K562 (cell line): ENCODE results near the gene SIMC1. TPM values are rescaled to one million over a fixed set of nuclear protein-coding genes. Genes with fewer than 3 reads are reported as not detected.

ENCODE experiments used
- CUX1 ChIP-seq: fragments of 200-800 bp; sonication (Bioruptor generic); IDR thresholded peaks from 2 replicates; pipeline ENCODE4 v1.6.1; 2016; ENCODE audit warnings: missing genetic modification characterization, missing compliant biosample characterization
- DLX4 ChIP-seq: fragments of 250-450 bp; sonication (Bioruptor Pico); IDR thresholded peaks from 2 replicates; pipeline ENCODE4 v1.6.1; 2021; ENCODE audit warnings: mild to moderate bottlenecking
- GTF2E2 ChIP-seq: fragments of 200-800 bp; sonication (Bioruptor generic); IDR thresholded peaks from 2 replicates; pipeline ENCODE4 v1.6.1; 2016; ENCODE audit warnings: missing genetic modification characterization, missing compliant biosample characterization
- HDAC6 ChIP-seq: IDR thresholded peaks from 2 replicates; pipeline ENCODE4 v1.6.1; 2012; ENCODE audit warnings: low read depth, mild to moderate bottlenecking, control low read depth, inconsistent platforms, low read length, moderate library complexity
- HDGF ChIP-seq: fragments of 450-650 bp; IDR thresholded peaks from 2 replicates; pipeline ENCODE4 v1.6.1; 2016
- HMG20A ChIP-seq: fragments of 450-650 bp; formaldehyde crosslinking; conservative IDR thresholded peaks from 2 replicates; pipeline ENCODE4 v1.4.0; 2020; ENCODE audit warnings: mild to moderate bottlenecking, mixed read lengths
- HSF4 ChIP-seq: fragments of 250-450 bp; sonication (Bioruptor Pico); IDR thresholded peaks from 2 replicates; pipeline ENCODE4 v2.1.2; 2022; ENCODE audit warnings: mild to moderate bottlenecking, moderate library complexity, borderline replicate concordance
- POU5F1 ChIP-seq: fragments of 150-350 bp; IDR thresholded peaks from 2 replicates; pipeline ENCODE4 v1.6.1; 2014; ENCODE audit warnings: borderline replicate concordance, low read length, low read depth, mild to moderate bottlenecking; ENCODE audit not compliant: partially characterized antibody
- SREBF1 ChIP-seq: fragments of 150-350 bp; IDR thresholded peaks from 2 replicates; pipeline ENCODE4 v1.6.1; 2014; ENCODE audit warnings: antibody characterized with exemption, low read depth, low read length, borderline replicate concordance
- STAT5B ChIP-seq: fragments of 250-450 bp; sonication (Bioruptor Pico); IDR thresholded peaks from 2 replicates; pipeline ENCODE4 v1.8.0; 2021; ENCODE audit warnings: mild to moderate bottlenecking, inconsistent platforms
- TBL1XR1 ChIP-seq, 2 experiments: IDR thresholded peaks; 2 replicates each; pipeline ENCODE4 v1.6.1; 2012; ENCODE audit warnings: improper control_type of control experiment in 2 of 2, low read length in 2 of 2, mild to moderate bottlenecking in 1 of 2
- ZBTB1 ChIP-seq: sonication (generic); formaldehyde crosslinking; IDR thresholded peaks from 2 replicates; pipeline ENCODE4 v1.8.1; 2023; ENCODE audit warnings: missing genetic modification reagents, low read depth, mild to moderate bottlenecking, borderline replicate concordance
- ZFPM2 ChIP-seq: fragments of 250-450 bp; sonication (Bioruptor Pico); IDR thresholded peaks from 2 replicates; pipeline ENCODE4 v1.5.1; 2022; ENCODE audit warnings: mild to moderate bottlenecking
- ZNF324 ChIP-seq: fragments of 250-450 bp; sonication (Bioruptor Pico); IDR thresholded peaks from 2 replicates; pipeline ENCODE4 v1.4.0; 2020; ENCODE audit warnings: mild to moderate bottlenecking
- polyA plus RNA-seq, 8 experiments: library from polyadenylated mRNA; depleted of rRNA in 4 of 8; stranded (reverse) in 5 of 8; unstranded in 3 of 8; fragments of >200 nt; fragmentation: Nextera tagmentation in 2 of 8; fragmentation: Illumina TruSeq in 1 of 8; extraction: Ambion mirVana in 2 of 8; extraction: Trizol in 1 of 8; gene quantifications; 2 replicates each; pipeline versions ENCODE4 v1.2.1 to v1.2.3, GENCODE V29; 2011 to 2014; ENCODE audit warnings: inconsistent platforms in 1 of 8, missing spikeins in 1 of 8
- total RNA-seq, 7 experiments: library from RNA; depleted of rRNA in 6 of 7; stranded (reverse); fragments of >200 nt in 6 of 7; fragmentation: Illumina TruSeq in 2 of 7; extraction: Trizol in 2 of 7; gene quantifications; 2 replicates each; pipeline versions ENCODE4 v1.2.1 to v1.2.3, GENCODE V29; 2011 to 2021; ENCODE audit warnings: low replicate concordance in 1 of 7
- TF ChIP-seq, protein P1 (sequence below): fragments of 450-650 bp; formaldehyde crosslinking; IDR thresholded peaks from 2 replicates; pipeline ENCODE4 v1.4.0; 2020; ENCODE audit warnings: mild to moderate bottlenecking, mixed read lengths
- TF ChIP-seq, protein P2 (sequence below): fragments of 250-450 bp; sonication (Bioruptor Pico); IDR thresholded peaks from 2 replicates; pipeline ENCODE4 v1.5.0; 2021

Gene SIMC1
- total and polyA plus RNA-seq, 9 of the 15 experiments (the other 6 are each of a cell fraction or from before 2014, with no cell fraction given), result 7.2 to 36.3 (median 14.7) TPM

DNA sequence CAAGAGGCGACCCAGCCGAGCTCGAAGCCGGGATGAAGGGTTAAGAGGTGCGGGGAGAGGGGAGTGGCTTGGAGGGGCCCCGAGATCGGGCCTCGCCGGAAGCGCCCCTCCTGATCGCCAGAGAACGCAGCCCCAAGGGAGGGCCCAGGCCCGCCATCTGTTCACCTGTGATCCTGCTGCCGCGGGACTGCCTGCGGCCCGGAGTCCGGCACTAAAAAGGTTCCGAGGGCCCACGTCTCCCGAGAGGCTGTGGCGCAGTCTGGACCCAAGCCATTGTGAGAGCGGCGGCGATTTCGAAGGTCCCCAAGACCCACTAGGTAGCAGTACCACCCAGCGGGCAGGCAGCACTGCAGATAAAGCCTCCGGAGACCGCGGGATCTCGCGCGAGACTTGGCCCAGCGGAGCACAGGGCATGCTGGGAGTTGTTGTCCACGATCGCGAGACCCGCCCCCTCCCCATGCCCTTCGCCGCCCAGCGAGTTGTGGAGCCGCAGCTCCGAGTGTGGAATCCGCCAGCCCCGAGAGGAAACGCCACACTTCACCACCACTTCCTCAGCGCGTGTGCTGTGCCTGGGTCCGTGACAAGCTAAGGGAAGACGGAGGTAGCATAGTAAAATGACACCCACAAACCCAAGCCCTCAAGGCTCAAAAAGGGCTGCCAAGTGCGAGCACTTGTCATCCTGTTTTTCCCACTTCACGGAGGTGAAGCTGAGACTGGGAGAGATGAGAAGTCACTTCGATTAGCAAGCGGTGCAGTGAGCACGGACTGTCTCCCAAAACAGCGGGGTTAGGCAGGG lies 123.4 kb downstream of the SIMC1 start, which contains the start of gene KIAA1191 (continued):
- TF ChIP-seq HDAC6 (no peak), TBL1XR1 (IDR thresholded peaks at IDR 0.05; ENCODE audit: low read length in 2 of 2) (no peak), DLX4 (CRISPR knock-in tag) (no peak), SREBF1 (no peak), STAT5B (no peak), ZNF324 (CRISPR knock-in tag) (no peak), ZFPM2 (no peak), POU5F1 (no peak), ZBTB1 (CRISPR knock-in tag) (no peak), CUX1 (no peak), GTF2E2 (tag) (no peak), HDGF (no peak; the same call in 1 of the 2 replicates), HSF4 (no peak), HMG20A (CRISPR knock-in tag) (no peak)
- TF ChIP-seq, protein P1, sequence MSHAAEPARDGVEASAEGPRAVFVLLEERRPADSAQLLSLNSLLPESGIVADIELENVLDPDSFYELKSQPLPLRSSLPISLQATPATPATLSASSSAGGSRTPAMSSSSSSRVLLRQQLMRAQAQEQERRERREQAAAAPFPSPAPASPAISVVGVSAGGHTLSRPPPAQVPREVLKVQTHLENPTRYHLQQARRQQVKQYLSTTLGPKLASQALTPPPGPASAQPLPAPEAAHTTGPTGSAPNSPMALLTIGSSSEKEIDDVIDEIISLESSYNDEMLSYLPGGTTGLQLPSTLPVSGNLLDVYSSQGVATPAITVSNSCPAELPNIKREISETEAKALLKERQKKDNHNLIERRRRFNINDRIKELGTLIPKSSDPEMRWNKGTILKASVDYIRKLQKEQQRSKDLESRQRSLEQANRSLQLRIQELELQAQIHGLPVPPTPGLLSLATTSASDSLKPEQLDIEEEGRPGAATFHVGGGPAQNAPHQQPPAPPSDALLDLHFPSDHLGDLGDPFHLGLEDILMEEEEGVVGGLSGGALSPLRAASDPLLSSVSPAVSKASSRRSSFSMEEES, result no peak
- TF ChIP-seq, protein P2, sequence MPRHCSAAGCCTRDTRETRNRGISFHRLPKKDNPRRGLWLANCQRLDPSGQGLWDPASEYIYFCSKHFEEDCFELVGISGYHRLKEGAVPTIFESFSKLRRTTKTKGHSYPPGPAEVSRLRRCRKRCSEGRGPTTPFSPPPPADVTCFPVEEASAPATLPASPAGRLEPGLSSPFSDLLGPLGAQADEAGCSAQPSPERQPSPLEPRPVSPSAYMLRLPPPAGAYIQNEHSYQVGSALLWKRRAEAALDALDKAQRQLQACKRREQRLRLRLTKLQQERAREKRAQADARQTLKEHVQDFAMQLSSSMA (CRISPR knock-in tag), result peak; percentile 44; the same call in 1 of the 2 replicates
